CD4-positive, alpha-beta T cell treated with Interferon gamma for 1 hour (primary cell): ENCODE data around the gene ZXDC.

Experiments
- DNase-seq: peaks from one replicate; pipeline ENCODE4 v3.0.0-alpha.2; 2020

ZXDC gene

GRCh38 chr3:126511291-126511690, 35.6 kb upstream of the ZXDC start:
- DNase-seq, result no peak

GRCh38 chr3:126510308-126510910, 34.7 kb upstream of the ZXDC start:
- no peak for DNase-seq

DNA sequence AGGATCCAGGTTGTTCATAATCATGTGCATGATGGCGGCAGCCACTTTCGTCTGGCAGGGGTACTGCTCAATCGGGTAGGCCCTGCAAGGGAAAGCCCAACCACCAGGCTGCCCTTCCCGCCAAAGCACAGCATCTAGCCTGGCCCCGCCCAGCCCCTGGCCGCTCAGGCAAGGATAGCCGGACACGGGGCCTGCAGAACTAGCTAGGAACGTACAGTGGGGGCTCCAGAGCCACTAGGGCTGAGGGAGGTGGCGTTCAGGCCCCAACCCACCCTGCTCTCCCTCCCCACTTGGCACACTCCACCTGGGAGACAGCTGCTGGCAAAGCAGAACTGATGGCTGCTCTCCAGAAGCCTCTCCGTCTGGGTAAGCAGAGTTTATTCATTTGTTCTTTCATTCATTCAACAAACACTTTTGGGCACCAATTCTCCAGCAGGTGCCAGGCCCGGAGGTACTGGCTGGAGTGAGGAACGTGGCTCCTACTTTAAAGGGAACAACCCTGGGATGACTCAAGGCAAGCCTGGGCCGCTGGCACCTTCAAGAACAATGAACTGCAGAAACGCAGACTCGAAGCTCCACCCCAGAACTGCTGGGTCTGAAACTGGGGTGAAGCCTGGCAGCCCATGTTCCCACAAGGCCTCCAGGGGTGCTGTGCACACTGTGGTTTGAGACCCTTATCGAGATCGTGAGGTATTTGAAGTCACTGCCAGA, 34.1 kb upstream of the ZXDC start:
- no peak for DNase-seq

- no peak for DNase-seq
Observed at GRCh38 chr3:126508564-126508964, 32.9 kb upstream of the ZXDC start.

DNA sequence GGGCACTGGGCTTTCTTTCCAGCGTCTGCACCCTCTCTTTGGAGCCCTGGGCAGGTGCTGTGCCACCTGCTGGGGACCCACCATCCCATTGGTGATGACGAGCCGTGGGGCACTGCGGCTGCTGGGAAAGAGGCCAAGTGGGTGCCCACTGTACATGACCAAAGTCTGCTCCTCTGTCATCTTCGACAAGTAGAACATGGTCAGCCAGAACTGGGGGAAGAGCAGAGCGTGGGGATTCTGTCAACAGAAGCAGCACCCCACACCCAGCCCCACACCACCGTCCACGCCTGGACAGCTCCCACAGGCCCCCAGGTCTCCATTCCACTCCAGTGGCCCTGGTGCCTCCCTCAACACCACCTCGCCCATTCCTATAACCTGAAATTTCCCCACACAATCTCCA, 32.2 kb upstream of the ZXDC start:
- DNase-seq, result no peak

- DNase-seq, result no peak
Observed at GRCh38 chr3:126503701-126504100, 28.0 kb upstream of the ZXDC start.

GRCh38 chr3:126502656-126503055, 27.0 kb upstream of the ZXDC start:
- no peak for DNase-seq

GRCh38 chr3:126501736-126502135, 26.0 kb upstream of the ZXDC start:
- DNase-seq, result no peak

DNA sequence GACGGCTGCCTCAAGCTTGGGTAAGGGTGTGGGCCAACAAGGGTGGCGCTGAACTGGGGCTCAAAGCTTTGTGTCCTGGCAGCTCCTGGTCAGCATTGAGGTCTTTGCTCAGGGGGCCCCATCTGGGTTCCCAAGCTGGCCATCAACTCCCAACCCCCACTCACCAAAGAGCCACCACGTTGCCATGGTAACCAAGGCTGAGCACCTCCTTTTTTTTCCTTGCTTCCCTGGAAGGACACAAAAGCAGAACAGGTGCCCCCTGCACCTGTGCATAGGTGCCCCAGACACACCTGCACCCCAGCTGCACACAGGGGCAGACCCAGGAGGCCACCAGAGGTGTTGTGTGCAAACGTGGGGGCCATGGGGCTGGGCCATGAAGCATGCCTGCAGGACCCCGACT, 25.4 kb upstream of the ZXDC start:
- DNase-seq, result no peak

DNA sequence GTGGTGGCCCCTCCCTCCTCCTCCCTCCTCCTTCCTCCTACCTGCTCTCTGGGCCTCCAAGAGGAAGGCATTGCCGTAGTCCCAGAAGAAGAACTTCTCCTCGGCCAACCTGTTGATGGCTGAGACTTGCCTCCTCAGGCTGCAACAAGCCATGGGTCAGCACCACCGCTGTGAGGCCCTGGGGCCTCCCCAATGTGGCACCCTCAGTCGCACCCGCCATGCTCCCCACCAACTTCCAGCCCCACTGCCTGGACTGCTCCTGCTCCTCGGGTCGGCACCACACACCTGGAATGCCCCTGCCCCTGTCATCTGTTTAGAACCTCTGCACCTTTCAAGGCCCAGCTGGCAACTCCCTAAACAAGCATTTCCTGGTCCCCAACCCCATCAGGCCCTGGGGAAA, 24.3 kb upstream of the ZXDC start:
- DNase-seq, result no peak

DNA sequence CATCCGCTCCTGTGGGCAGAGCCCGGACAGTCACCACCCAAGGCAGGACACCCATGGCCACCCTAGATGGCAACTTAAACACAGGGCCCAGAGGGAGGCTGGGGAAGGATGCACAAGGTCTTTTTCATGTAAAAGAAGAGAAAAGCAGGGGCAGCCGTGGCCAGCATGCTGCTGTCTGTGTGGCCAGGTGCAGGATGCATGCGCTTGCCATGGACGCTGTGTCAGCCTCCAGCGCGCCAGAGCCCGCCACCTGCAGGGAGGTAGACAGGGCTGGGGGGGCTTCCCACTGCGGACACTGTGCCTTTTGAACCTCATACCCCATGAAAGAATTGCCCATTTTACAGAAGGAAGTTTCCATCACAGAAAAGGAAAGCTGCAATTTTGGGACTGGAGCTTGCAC, 23.7 kb upstream of the ZXDC start:
- no peak for DNase-seq

DNA sequence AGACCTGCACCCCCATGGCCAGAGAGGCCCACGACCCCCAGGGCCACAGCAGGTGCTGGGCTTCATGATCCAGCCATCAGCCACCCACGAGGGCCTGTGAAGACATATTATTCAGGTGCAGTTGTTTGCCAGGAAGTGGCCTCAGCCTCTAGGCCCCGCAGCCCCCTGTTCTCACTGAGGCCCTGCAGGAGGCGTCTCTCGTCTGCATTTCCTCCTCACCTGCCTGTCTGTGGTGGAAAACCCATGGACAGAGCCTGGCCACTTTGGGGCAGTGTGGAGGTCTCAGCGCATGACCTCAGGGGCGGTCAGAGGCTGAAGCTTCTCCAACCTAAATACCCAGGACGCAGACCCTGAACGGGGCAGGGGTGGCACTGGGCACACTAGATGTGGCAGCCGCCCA, 23.2 kb upstream of the ZXDC start:
- no peak for DNase-seq

DNA sequence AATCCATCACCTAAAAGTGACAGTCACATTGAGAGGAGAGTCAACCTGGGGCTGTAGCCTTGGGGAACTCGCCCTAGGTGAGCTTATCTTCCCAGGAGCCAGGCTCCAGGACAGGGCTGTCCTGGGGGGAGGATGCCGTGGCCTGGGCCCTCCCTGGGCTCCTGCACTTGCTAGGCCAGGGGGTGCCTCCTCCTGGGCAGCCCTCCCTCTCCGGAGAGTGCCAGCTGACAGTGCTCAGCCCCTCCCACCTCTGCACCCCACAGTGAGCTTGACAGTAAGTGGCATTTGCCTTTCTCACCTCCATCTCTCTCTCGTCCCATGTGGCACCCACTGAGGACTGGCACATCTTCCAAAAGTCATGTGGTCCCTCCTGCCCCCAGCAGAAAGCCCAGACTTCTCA, 22.8 kb upstream of the ZXDC start:
- no peak for DNase-seq

GRCh38 chr3:126497956-126498355, 22.3 kb upstream of the ZXDC start:
- DNase-seq, result no peak

GRCh38 chr3:126496894-126497850, 21.5 kb upstream of the ZXDC start:
- no peak for DNase-seq

DNA sequence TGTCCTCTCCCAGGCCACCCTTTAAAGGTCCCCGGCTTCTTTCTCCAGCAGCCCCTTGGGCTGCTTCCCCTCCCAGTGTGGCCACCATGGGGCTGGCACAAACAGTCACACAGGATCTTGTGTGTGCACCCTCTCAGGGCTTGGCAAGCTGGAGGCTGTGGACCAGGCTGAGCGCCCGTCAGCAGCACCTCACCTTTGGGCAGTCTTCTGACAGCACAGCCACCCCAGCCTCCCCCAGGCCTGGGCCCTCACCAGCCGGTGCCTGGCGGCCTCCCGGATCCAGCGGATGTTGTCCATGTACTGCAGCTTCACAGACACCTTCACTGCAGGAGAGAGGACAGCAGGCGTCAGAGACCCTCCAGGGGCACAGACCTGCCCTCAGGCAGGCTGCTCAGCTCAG, 20.1 kb upstream of the ZXDC start:
- DNase-seq, result no peak

DNA sequence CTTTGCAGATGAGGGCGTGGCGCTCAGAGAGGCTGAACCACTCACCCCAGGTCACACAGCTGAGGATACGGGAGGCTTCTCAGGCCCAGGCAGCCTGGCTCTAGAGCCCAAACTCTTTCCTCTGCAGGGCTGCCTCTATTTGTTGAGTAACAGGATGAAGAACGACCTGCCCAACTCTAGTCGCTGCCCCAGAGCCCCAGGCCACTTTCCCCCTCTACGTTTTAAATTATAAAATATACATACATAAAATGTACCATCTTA, 19.2 kb upstream of the ZXDC start:
- DNase-seq, result no peak

DNA sequence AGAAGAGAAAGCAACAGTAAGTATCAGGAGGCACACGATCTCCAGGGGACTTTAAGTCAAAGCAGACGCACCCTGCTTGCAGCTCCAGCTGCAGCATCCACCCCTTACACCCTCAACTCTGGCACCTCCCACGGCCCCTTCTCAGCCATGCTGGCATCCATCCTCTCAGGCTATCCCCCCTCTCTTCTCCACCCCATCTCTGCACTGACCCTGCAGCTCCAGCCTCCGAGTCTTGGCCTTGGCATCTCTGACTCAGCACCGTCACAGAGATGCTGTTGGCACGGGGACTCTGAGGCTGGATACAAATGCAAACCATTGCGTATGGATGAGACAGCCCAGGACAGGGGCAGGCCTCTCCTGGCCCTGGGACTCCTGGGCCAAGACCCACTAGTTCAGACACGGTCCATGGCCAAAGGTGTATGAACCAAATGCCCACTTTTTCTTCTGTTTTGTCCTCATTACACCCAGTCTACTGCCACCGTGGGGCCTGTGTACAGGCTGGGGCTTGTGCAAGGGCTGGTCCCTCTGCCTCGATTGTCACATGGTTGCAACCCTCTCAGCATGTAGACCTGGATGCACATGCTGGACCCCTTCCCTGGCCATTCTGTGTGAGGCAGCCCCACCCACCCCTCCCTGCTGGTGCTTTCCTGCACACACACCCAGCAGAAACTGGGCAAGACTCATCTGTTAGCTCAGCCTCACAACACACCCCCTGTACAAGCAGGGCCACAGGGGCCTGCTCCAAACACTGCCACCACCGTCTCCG, 18.7 kb upstream of the ZXDC start:
- no peak for DNase-seq

- no peak for DNase-seq
Observed at GRCh38 chr3:126493739-126494138, 18.0 kb upstream of the ZXDC start.

- no peak for DNase-seq
Observed at GRCh38 chr3:126493051-126493450, 17.4 kb upstream of the ZXDC start.

GRCh38 chr3:126491221-126492013, 15.7 kb upstream of the ZXDC start:
- no peak for DNase-seq

GRCh38 chr3:126490619-126491018, 14.9 kb upstream of the ZXDC start:
- no peak for DNase-seq
